Liver (tissue), 9 donors: ENCODE measurements around the gene PLEKHA3. TPM values are rescaled to one million over a fixed set of nuclear protein-coding genes. Genes with fewer than 3 reads are reported as not detected.

Experiments used
- DNase-seq: peaks from one replicate; pipeline ENCODE4 v3.0.0-alpha.2; 2017; ENCODE audit warnings: low spot score
- H3K27ac ChIP-seq, 2 donors: one replicate each; pipeline ENCODE4 v1.7.0; 2013; ENCODE audit warnings: inconsistent platforms in 2 of 2, low read length in 2 of 2, control low read depth in 1 of 2, low read depth in 1 of 2, mild to moderate bottlenecking in 1 of 2
- H3K27me3 ChIP-seq, 4 donors: one replicate each; pipeline versions ENCODE4 v1.6.1 to v1.7.0; 2013; ENCODE audit warnings: low read length in 3 of 4, inconsistent platforms in 1 of 4, mild to moderate bottlenecking in 1 of 4, moderate library complexity in 1 of 4; ENCODE audit not compliant: control insufficient read depth in 4 of 4, insufficient read depth in 4 of 4
- H3K36me3 ChIP-seq, 4 donors: one replicate each; pipeline versions ENCODE4 v1.6.1 to v1.7.0; 2013; ENCODE audit warnings: low read length in 3 of 4, mild to moderate bottlenecking in 3 of 4, low read depth in 1 of 4, moderate library complexity in 1 of 4; ENCODE audit not compliant: control insufficient read depth in 4 of 4, insufficient read depth in 3 of 4
- H3K4me1 ChIP-seq, 4 donors: one replicate each; pipeline versions ENCODE4 v1.6.1 to v1.7.0; 2013; ENCODE audit warnings: low read length in 3 of 4, mild to moderate bottlenecking in 3 of 4, moderate library complexity in 1 of 4; ENCODE audit not compliant: control insufficient read depth in 4 of 4, insufficient read depth in 4 of 4
- H3K4me3 ChIP-seq, 3 donors: one replicate each; pipeline versions ENCODE4 v1.6.1 to v1.7.0; 2013; ENCODE audit warnings: low read length in 3 of 3, control low read depth in 1 of 3, low read depth in 1 of 3, mild to moderate bottlenecking in 1 of 3
- H3K9ac ChIP-seq, 2 donors: one replicate each; pipeline ENCODE4 v1.7.0; 2013; ENCODE audit warnings: low read length in 2 of 2, mild to moderate bottlenecking in 2 of 2, moderate library complexity in 2 of 2, control low read depth in 1 of 2, low read depth in 1 of 2
- H3K9me3 ChIP-seq, 4 donors: one replicate each; pipeline versions ENCODE4 v1.6.1 to v1.7.0; 2013; ENCODE audit warnings: low read length in 3 of 4; ENCODE audit not compliant: control insufficient read depth in 4 of 4
- EGR1 ChIP-seq, 2 donors: IDR thresholded peaks; 2 replicates each; pipeline ENCODE4 v1.6.1; 2016 to 2018; ENCODE audit warnings: antibody characterized with exemption in 2 of 2, low read depth in 2 of 2
- FOXA1 ChIP-seq: IDR thresholded peaks from 2 replicates; pipeline ENCODE4 v1.6.1; 2016; ENCODE audit warnings: antibody characterized with exemption
- FOXA2 ChIP-seq: IDR thresholded peaks from 2 replicates; pipeline ENCODE4 v1.6.1; 2016; ENCODE audit warnings: antibody characterized with exemption
- GABPA ChIP-seq, 2 donors: IDR thresholded peaks in 1 of 2; conservative IDR thresholded peaks in 1 of 2; 2 replicates each; pipeline ENCODE4 v1.6.1; 2016; ENCODE audit warnings: antibody characterized with exemption in 2 of 2, mild to moderate bottlenecking in 1 of 2, moderate library complexity in 1 of 2
- HNF4A ChIP-seq, 2 donors: conservative IDR thresholded peaks; 2 replicates each; pipeline ENCODE4 v1.6.1; 2016; ENCODE audit warnings: antibody characterized with exemption in 2 of 2, mild to moderate bottlenecking in 2 of 2
- HNF4G ChIP-seq: IDR thresholded peaks from 2 replicates; pipeline ENCODE4 v1.6.1; 2016; ENCODE audit warnings: antibody characterized with exemption
- JUND ChIP-seq, 2 donors: IDR thresholded peaks; 2 replicates each; pipeline ENCODE4 v1.6.1; 2016; ENCODE audit warnings: antibody characterized with exemption in 2 of 2
- NR2F2 ChIP-seq: IDR thresholded peaks from 2 replicates; pipeline ENCODE4 v1.6.1; 2016; ENCODE audit warnings: antibody characterized with exemption
- RAD21 ChIP-seq, 2 donors: IDR thresholded peaks; 2 replicates each; pipeline ENCODE4 v1.6.1; 2016; ENCODE audit warnings: antibody characterized with exemption in 2 of 2, mild to moderate bottlenecking in 2 of 2
- RXRA ChIP-seq, 2 donors: IDR thresholded peaks; 2 replicates each; pipeline ENCODE4 v1.6.1; 2017 to 2018; ENCODE audit warnings: antibody characterized with exemption in 2 of 2, mild to moderate bottlenecking in 1 of 2
- SP1 ChIP-seq: IDR thresholded peaks from 2 replicates; pipeline ENCODE4 v1.6.1; 2018; ENCODE audit warnings: antibody characterized with exemption, mild to moderate bottlenecking
- TAF1 ChIP-seq: conservative IDR thresholded peaks from 2 replicates; pipeline ENCODE4 v1.6.1; 2016; ENCODE audit warnings: antibody characterized with exemption, mild to moderate bottlenecking
- YY1 ChIP-seq: IDR thresholded peaks from 2 replicates; pipeline ENCODE4 v1.6.1; 2016; ENCODE audit warnings: antibody characterized with exemption, mild to moderate bottlenecking
- WGBS: extraction: QIAGEN DNeasy Blood & Tissue Kit; methylation state at CpG from one replicate; pipeline ENCODE4 v1.1.7; 2013; 5-methylcytosine and 5-hydroxymethylcytosine counted together
- polyA plus RNA-seq, 2 donors: library from polyadenylated mRNA; stranded (reverse) in 1 of 2; unstranded in 1 of 2; fragments of 200-250 nt in 1 of 2; fragments of >200 nt in 1 of 2; fragmentation: Nextera tagmentation in 1 of 2; extraction: Ambion mirVana in 1 of 2; gene quantifications; one replicate each; pipeline versions ENCODE4 v1.2.1 to v1.2.3, GENCODE V29; 2013 to 2015
- total RNA-seq, 2 donors: library from RNA; depleted of rRNA; stranded (reverse); fragments of >200 nt; gene quantifications; one replicate each; pipeline ENCODE4 v1.2.3, GENCODE V29; 2014
- TF ChIP-seq, protein P1 (sequence below): fragments of 150-350 bp; IDR thresholded peaks from 2 replicates; pipeline ENCODE4 v1.5.1; 2017; ENCODE audit warnings: improper control_type of control experiment, low read depth, low read length; ENCODE audit not compliant: missing input control
- TF ChIP-seq, protein P2 (sequence below): IDR thresholded peaks from 2 replicates; pipeline ENCODE4 v1.6.1; 2016; ENCODE audit warnings: antibody characterized with exemption
- TF ChIP-seq, protein P3 (sequence below): IDR thresholded peaks from 2 replicates; pipeline ENCODE4 v1.6.1; 2016; ENCODE audit warnings: antibody characterized with exemption
- TF ChIP-seq, protein P4 (sequence below): IDR thresholded peaks from 2 replicates; pipeline ENCODE4 v1.6.1; 2016; ENCODE audit warnings: antibody characterized with exemption, mild to moderate bottlenecking
- TF ChIP-seq, protein P5 (sequence below): IDR thresholded peaks from 2 replicates; pipeline ENCODE4 v1.6.1; 2016; ENCODE audit warnings: antibody characterized with exemption
- donor health status: healthy.
- donor health status: healthy.
- donor health status: healthy.
- donor health status: healthy.
- donor health status: healthy.

The PLEKHA3 gene
- total and polyA plus RNA-seq, 4 donors: 3.6 to 7.1 (median 6.1) TPM

- peaks cover 0 to 9% (median 5%) of the 10 kb centered on the region in 4 donors for H3K4me1 ChIP-seq
- no peak overlapping the region for H3K4me3 ChIP-seq
- H3K36me3 ChIP-seq: peaks cover 2 to 29% (median 22%) of the 10 kb centered on the region in 4 donors
- DNase-seq: no peak
- no peaks in the 10 kb centered on the region for H3K9me3 ChIP-seq
- H3K27me3 ChIP-seq: no peaks in the 10 kb centered on the region
- H3K9ac ChIP-seq: no peak overlapping the region
- H3K27ac ChIP-seq: no peak overlapping the region
- WGBS: 58% methylated on average over 1 of the region's 1 CpG
- TF ChIP-seq JUND (IDR thresholded peaks at IDR 0.05) (no peak), EGR1 (IDR thresholded peaks at IDR 0.05; ENCODE audit: low read depth in 2 of 2) (no peak), YY1 (no peak), HNF4A (conservative IDR thresholded peaks at IDR 0.05) (no peak), SP1 (no peak), RAD21 (IDR thresholded peaks at IDR 0.05) (no peak)
- TF ChIP-seq, protein P1, sequence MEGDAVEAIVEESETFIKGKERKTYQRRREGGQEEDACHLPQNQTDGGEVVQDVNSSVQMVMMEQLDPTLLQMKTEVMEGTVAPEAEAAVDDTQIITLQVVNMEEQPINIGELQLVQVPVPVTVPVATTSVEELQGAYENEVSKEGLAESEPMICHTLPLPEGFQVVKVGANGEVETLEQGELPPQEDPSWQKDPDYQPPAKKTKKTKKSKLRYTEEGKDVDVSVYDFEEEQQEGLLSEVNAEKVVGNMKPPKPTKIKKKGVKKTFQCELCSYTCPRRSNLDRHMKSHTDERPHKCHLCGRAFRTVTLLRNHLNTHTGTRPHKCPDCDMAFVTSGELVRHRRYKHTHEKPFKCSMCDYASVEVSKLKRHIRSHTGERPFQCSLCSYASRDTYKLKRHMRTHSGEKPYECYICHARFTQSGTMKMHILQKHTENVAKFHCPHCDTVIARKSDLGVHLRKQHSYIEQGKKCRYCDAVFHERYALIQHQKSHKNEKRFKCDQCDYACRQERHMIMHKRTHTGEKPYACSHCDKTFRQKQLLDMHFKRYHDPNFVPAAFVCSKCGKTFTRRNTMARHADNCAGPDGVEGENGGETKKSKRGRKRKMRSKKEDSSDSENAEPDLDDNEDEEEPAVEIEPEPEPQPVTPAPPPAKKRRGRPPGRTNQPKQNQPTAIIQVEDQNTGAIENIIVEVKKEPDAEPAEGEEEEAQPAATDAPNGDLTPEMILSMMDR: no peak
- TF ChIP-seq, protein P2, sequence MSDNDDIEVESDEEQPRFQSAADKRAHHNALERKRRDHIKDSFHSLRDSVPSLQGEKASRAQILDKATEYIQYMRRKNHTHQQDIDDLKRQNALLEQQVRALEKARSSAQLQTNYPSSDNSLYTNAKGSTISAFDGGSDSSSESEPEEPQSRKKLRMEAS: no peak
Observed at GRCh38 chr2:178506949-178507348, 26.7 kb downstream of the PLEKHA3 start.

GRCh38 chr2:178508646-178509045, 28.4 kb downstream of the PLEKHA3 start:
- H3K36me3 ChIP-seq: peaks cover 0 to 14% (median 8%) of the 10 kb centered on the region in 4 donors
- TF ChIP-seq FOXA1: no peak
- no peak for TF ChIP-seq HNF4A (conservative IDR thresholded peaks at IDR 0.05)
- TF ChIP-seq EGR1 (IDR thresholded peaks at IDR 0.05; ENCODE audit: low read depth in 2 of 2): no peak
- no peak for TF ChIP-seq YY1
- TF ChIP-seq GABPA (IDR thresholded peaks at IDR 0.05 in 1 of 2, conservative IDR thresholded peaks at IDR 0.05 in 1 of 2): no peak
- TF ChIP-seq RXRA (IDR thresholded peaks at IDR 0.05): no peak
- no peak for TF ChIP-seq TAF1
- TF ChIP-seq, protein P3, sequence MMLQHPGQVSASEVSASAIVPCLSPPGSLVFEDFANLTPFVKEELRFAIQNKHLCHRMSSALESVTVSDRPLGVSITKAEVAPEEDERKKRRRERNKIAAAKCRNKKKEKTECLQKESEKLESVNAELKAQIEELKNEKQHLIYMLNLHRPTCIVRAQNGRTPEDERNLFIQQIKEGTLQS: no peak
- TF ChIP-seq, protein P1: no peak
- TF ChIP-seq, protein P4, sequence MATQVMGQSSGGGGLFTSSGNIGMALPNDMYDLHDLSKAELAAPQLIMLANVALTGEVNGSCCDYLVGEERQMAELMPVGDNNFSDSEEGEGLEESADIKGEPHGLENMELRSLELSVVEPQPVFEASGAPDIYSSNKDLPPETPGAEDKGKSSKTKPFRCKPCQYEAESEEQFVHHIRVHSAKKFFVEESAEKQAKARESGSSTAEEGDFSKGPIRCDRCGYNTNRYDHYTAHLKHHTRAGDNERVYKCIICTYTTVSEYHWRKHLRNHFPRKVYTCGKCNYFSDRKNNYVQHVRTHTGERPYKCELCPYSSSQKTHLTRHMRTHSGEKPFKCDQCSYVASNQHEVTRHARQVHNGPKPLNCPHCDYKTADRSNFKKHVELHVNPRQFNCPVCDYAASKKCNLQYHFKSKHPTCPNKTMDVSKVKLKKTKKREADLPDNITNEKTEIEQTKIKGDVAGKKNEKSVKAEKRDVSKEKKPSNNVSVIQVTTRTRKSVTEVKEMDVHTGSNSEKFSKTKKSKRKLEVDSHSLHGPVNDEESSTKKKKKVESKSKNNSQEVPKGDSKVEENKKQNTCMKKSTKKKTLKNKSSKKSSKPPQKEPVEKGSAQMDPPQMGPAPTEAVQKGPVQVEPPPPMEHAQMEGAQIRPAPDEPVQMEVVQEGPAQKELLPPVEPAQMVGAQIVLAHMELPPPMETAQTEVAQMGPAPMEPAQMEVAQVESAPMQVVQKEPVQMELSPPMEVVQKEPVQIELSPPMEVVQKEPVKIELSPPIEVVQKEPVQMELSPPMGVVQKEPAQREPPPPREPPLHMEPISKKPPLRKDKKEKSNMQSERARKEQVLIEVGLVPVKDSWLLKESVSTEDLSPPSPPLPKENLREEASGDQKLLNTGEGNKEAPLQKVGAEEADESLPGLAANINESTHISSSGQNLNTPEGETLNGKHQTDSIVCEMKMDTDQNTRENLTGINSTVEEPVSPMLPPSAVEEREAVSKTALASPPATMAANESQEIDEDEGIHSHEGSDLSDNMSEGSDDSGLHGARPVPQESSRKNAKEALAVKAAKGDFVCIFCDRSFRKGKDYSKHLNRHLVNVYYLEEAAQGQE: no peak
- TF ChIP-seq HNF4G: no peak
- TF ChIP-seq, protein P5, sequence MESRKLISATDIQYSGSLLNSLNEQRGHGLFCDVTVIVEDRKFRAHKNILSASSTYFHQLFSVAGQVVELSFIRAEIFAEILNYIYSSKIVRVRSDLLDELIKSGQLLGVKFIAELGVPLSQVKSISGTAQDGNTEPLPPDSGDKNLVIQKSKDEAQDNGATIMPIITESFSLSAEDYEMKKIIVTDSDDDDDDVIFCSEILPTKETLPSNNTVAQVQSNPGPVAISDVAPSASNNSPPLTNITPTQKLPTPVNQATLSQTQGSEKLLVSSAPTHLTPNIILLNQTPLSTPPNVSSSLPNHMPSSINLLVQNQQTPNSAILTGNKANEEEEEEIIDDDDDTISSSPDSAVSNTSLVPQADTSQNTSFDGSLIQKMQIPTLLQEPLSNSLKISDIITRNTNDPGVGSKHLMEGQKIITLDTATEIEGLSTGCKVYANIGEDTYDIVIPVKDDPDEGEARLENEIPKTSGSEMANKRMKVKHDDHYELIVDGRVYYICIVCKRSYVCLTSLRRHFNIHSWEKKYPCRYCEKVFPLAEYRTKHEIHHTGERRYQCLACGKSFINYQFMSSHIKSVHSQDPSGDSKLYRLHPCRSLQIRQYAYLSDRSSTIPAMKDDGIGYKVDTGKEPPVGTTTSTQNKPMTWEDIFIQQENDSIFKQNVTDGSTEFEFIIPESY: no peak
- no peak for TF ChIP-seq RAD21 (IDR thresholded peaks at IDR 0.05)
- TF ChIP-seq SP1: no peak
- TF ChIP-seq JUND (IDR thresholded peaks at IDR 0.05): no peak
- TF ChIP-seq FOXA2: no peak
- TF ChIP-seq, protein P2: no peak
- TF ChIP-seq NR2F2: no peak
- no peak for DNase-seq

More at GRCh38 chr2:178508646-178509045, 28.4 kb downstream of the PLEKHA3 start:
- no peak overlapping the region for H3K4me3 ChIP-seq
- H3K27me3 ChIP-seq: no peaks in the 10 kb centered on the region
- no peak overlapping the region for H3K27ac ChIP-seq
- H3K4me1 ChIP-seq: peaks cover 0 to 9% (median 5%) of the 10 kb centered on the region in 4 donors
- WGBS: 94% methylated on average over 2 of the region's 2 CpGs
- H3K9ac ChIP-seq: no peak overlapping the region
- no peaks in the 10 kb centered on the region for H3K9me3 ChIP-seq
